Fibroblast of villous mesenchyme (primary cell): ENCODE measurements around the gene OTUB2. TPM values are rescaled to one million over a fixed set of nuclear protein-coding genes. Genes with fewer than 3 reads are reported as not detected.

Experiments used
- DNase-seq: peaks from one replicate; pipeline ENCODE4 v3.0.0-alpha.2; 2010; ENCODE audit warnings: low read depth
- H3K4me3 ChIP-seq: 2 replicates; pipeline ENCODE4 v1.5.1; 2011; ENCODE audit warnings: low read depth, mild to moderate bottlenecking, low read length
- total RNA-seq: library from RNA; depleted of rRNA; stranded (reverse); fragments of >200 nt; gene quantifications from 2 replicates; pipeline ENCODE4 v1.2.3, GENCODE V29; 2012
- TF ChIP-seq, protein P1 (sequence below): IDR thresholded peaks from 2 replicates; pipeline ENCODE4 v1.5.1; 2012; ENCODE audit warnings: low read depth, mild to moderate bottlenecking, low read length; ENCODE audit not compliant: insufficient read depth

The OTUB2 gene
- total RNA-seq, 1 donor: 1.3 TPM

DNA sequence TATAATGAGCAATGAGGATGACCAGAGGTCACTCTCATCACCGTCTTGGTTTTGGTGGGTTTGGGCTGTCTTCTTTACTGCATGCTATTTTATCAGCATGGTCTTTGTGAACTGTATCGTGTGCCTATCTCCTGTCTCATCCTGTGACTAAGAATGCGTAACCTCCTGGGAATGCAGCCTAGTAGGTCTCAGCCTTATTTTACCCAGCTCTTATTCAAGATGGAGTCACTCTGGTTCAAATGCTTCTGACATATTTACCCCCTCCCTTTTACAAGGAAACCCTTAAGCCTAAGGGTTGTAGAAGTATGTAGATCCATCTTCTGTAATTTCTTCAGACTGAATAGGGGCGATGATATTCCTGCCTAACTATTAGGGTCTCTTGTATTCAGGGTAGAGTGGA is 63.3 kb downstream of the OTUB2 start:
- no peak overlapping the region for H3K4me3 ChIP-seq
- TF ChIP-seq, protein P1, sequence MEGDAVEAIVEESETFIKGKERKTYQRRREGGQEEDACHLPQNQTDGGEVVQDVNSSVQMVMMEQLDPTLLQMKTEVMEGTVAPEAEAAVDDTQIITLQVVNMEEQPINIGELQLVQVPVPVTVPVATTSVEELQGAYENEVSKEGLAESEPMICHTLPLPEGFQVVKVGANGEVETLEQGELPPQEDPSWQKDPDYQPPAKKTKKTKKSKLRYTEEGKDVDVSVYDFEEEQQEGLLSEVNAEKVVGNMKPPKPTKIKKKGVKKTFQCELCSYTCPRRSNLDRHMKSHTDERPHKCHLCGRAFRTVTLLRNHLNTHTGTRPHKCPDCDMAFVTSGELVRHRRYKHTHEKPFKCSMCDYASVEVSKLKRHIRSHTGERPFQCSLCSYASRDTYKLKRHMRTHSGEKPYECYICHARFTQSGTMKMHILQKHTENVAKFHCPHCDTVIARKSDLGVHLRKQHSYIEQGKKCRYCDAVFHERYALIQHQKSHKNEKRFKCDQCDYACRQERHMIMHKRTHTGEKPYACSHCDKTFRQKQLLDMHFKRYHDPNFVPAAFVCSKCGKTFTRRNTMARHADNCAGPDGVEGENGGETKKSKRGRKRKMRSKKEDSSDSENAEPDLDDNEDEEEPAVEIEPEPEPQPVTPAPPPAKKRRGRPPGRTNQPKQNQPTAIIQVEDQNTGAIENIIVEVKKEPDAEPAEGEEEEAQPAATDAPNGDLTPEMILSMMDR: no peak
- no peak for DNase-seq

DNA sequence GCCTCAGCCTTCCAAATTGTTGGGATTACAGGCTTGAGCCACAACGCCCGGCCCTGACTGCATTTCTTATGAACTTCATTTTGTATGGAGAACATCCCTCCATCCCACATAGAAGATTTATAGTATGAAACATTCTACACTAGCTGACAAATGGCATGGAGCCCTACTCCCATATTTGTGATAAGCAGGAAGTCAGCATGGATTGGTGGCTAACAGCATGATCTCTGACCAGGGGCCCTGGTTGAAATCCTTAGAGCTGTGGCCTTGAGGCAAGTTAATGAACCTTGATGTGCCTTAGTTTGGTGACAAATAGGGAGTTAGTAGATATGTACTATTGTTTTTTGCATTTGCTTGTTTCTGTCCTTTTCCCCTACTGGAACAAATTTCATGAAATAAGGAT is 67.3 kb downstream of the OTUB2 start:
- TF ChIP-seq, protein P1: no peak
- DNase-seq: no peak
- H3K4me3 ChIP-seq: no peak overlapping the region

DNA sequence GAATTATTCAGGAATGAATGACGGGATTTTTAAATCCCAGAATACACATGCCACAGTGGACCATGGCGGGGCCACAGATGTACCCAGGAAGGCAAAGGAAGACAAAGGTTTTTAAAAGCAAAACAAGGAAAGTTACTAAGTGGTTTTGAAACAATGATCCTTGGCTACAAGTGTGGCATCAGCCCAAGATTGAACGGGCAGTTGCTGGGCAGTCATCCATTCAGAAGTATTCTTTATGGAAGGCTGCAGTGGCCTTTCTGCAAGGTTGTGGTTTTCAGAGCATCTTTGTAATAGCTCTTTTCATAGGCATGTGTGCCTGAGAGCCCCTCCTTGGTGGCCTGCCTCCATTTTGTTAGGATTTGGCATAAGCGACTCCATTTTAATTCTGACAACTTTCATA is 71.0 kb downstream of the OTUB2 start:
- DNase-seq: no peak
- H3K4me3 ChIP-seq: no peak overlapping the region
- TF ChIP-seq, protein P1: no peak

Other genes with a start within 250 kb of the OTUB2 start
- not detected in 2 replicates for gene PRIMA1, start 237.9 kb upstream of the OTUB2 start, total RNA-seq
- not detected in 2 replicates for gene FAM181A, start 99.0 kb upstream of the OTUB2 start, total RNA-seq
- gene ASB2, start 49.8 kb upstream of the OTUB2 start, total RNA-seq: 0.86 and 1.9 TPM in 2 replicates
- not detected in 2 replicates for gene CCDC197, start 29.0 kb upstream of the OTUB2 start, total RNA-seq
- gene DDX24, start 54.9 kb downstream of the OTUB2 start, total RNA-seq: 92.1 and 128 TPM in 2 replicates
- gene IFI27L1, start 55.0 kb downstream of the OTUB2 start, total RNA-seq: 9.9 and 15.8 TPM in 2 replicates
- gene IFI27, start 84.4 kb downstream of the OTUB2 start, total RNA-seq: 51.4 and 103 TPM in 2 replicates
- gene IFI27L2, start 103.3 kb downstream of the OTUB2 start, total RNA-seq: 94.1 and 102 TPM in 2 replicates
- gene PPP4R4, start 148.0 kb downstream of the OTUB2 start, total RNA-seq: under 0.01 and 0.43 TPM in 2 replicates